Brain pericyte (primary cell): ENCODE measurements around the gene PDLIM1.
"Not testable (repeated sequence)": the region's sequence is repeated elsewhere in the genome, so short reads cannot be mapped to it uniquely, and the experiment has no call there.

Experiments
- DNase-seq: peaks from one replicate; pipeline ENCODE4 v3.0.0-alpha.2; 2012; ENCODE audit warnings: low read depth, low spot score

Gene PDLIM1

GRCh38 chr10:95211606-95212279 lies 79.1 kb downstream of the PDLIM1 start:
- no peak for DNase-seq

- no peak for DNase-seq
Observed at GRCh38 chr10:95209509-95210127, 81.2 kb downstream of the PDLIM1 start.

DNA sequence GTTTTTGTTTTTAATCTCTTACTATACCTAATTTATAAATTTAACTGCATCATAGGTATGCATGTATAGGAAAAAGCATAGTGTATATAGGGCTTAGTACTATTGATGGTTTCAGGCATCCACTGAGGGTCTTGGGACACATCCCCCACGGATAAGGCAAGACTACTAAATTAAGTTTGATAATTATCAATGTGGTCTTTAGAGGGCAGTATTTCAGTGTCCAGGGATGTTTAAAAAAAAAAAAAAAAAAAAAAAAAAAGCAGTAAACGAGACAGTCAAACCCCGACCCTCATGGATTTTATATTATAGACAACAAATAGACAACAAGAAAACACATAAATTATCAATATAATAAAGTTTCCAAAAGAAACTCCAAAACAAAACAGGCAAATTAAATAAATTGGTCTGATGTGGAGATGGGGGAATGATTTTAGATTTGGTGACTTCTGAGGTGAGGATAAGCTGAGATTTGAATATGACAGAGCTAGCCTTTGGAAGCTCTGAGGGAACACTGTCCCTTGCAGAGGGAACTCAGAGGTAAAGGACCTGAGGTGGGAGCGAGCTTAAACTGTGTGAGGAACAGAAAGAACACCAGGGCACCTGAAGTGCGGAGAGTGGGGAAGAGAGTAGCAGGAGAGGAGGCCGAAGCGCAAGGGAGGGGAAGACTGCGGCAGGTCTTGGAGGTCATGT lies 82.0 kb downstream of the PDLIM1 start:
- no peak for DNase-seq

DNA sequence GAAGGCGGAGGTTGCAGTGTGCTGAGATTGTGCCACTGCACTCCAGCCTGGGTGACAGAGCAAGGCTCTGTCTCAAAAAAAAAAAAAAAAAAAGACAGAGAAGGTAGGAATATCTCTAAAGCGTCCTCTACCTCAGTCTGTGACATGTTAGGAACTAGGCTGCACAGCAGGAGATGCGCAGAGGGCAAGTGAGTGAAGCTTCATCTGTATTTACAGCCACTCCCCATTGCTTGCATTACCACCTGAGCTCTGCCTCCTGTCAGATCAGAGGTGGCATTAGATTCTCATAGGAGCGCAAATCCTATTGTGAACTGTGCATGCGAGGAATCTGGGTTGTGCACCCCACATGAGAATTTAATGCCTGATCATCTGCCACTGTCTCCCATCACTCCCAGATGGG lies 87.9 kb downstream of the PDLIM1 start:
- not testable (repeated sequence) for DNase-seq

- no peak for DNase-seq
Observed at GRCh38 chr10:95201736-95202135, 89.1 kb downstream of the PDLIM1 start.

GRCh38 chr10:95196046-95196445 lies 94.8 kb downstream of the PDLIM1 start:
- no peak for DNase-seq

DNA sequence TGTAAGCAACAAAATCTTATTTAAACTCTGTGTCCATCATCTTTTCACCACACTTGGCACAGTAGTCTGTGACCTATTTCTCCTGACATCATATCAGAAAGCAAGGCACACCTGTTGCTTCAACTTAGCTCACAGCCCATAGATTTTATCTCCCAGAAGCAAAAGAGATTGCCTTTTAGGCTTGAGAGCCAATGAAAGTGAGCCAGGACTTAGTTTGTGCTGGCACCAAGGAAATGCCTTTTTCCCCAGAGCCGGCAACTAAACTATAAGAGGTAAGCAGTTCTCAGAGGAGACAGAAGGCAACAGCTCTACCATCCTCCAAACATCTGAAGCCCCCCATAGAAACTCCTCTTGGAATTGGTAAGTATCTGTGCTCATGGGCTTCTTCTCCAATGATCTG lies 96.9 kb downstream of the PDLIM1 start, which contains the start of gene ACSM6:
Gene ACSM6, plus strand, starts transcription at position 295 of the 400 bp plus-strand sequence. CDS start 248 bp downstream, outside the sequence.
- no peak for DNase-seq

GRCh38 chr10:95188593-95188992 lies 102.2 kb downstream of the PDLIM1 start:
- DNase-seq: no peak

GRCh38 chr10:95187617-95188016 lies 103.2 kb downstream of the PDLIM1 start:
- no peak for DNase-seq
